PC-3 (cell line): ENCODE results near the gene TRIM33. TPM values are rescaled to one million over a fixed set of nuclear protein-coding genes. Genes with fewer than 3 reads are reported as not detected.
"Not testable (repeated sequence)": the region's sequence is repeated elsewhere in the genome, so short reads cannot be mapped to it uniquely, and the experiment has no call there.

ENCODE experiments used
- ATAC-seq: fragments of 200-7000 bp; cut with Tn5 transposase; 2 replicates; pipeline ENCODE4 v1.9.1; 2020; ENCODE audit warnings: mild to moderate bottlenecking, moderate library complexity
- BruUV-seq: library from RNA; stranded (reverse); fragments of 400-500 nt; replicated peaks from 2 replicates; lab custom pipeline; 2021; lab: Mats Ljungman, UMichigan
- CTCF ChIA-PET: fragments of 300-600 bp; sonication (Branson Sonifier 250); formaldehyde crosslinking; loops from one replicate; lab custom pipeline; 2022; ENCODE audit warnings: antibody characterized with exemption; lab: Charles Lee
- POLR2A ChIA-PET: fragments of 300-600 bp; sonication (Branson Sonifier 250); formaldehyde crosslinking; loops from one replicate; lab custom pipeline; 2022; ENCODE audit warnings: antibody characterized with exemption; ENCODE audit not compliant: unreplicated experiment; lab: Charles Lee
- DNase-seq: peaks from one replicate; pipeline ENCODE4 v3.0.0-alpha.2; 2015
- H2AFZ ChIP-seq: fragments of 300-600 bp; sonication (generic); 2 replicates; pipeline ENCODE4 v1.6.0; 2016; ENCODE audit warnings: antibody characterized with exemption, low read length
- H3F3A ChIP-seq: fragments of 300-600 bp; sonication (generic); one replicate; pipeline ENCODE4 v1.6.0; 2017; ENCODE audit warnings: antibody characterized with exemption, low read length, control low read depth, mild to moderate bottlenecking; ENCODE audit not compliant: unreplicated experiment
- H3K27ac ChIP-seq: fragments of 300-600 bp; sonication (generic); 2 replicates; pipeline ENCODE4 v1.5.1; 2016; ENCODE audit warnings: mild to moderate bottlenecking, low read length
- H3K27me3 ChIP-seq: fragments of 300-600 bp; sonication (generic); 2 replicates; pipeline ENCODE4 v1.6.1; 2016; ENCODE audit warnings: low read length, mixed read lengths
- H3K36me3 ChIP-seq: fragments of 300-600 bp; sonication (generic); 2 replicates; pipeline ENCODE4 v1.6.1; 2016; ENCODE audit warnings: low read depth, mixed run types, low read length, mixed read lengths
- H3K4me1 ChIP-seq: fragments of 300-600 bp; sonication (generic); 2 replicates; pipeline ENCODE4 v1.5.1; 2016; ENCODE audit warnings: low read length; ENCODE audit not compliant: insufficient read depth
- H3K4me2 ChIP-seq: fragments of 300-600 bp; sonication (generic); 2 replicates; pipeline ENCODE4 v1.6.0; 2016; ENCODE audit warnings: low read length
- H3K4me3 ChIP-seq: fragments of 300-600 bp; sonication (generic); 2 replicates; pipeline ENCODE4 v1.5.1; 2016; ENCODE audit warnings: mild to moderate bottlenecking, low read length, mixed read lengths
- H3K79me2 ChIP-seq: fragments of 300-600 bp; sonication (generic); 2 replicates; pipeline ENCODE4 v1.6.1; 2017; ENCODE audit warnings: low read length, mixed read lengths
- H3K9ac ChIP-seq: fragments of 300-600 bp; sonication (generic); 2 replicates; pipeline ENCODE4 v1.6.0; 2016; ENCODE audit warnings: mild to moderate bottlenecking, low read length
- H3K9me2 ChIP-seq: fragments of 300-600 bp; sonication (generic); replicated peaks from 2 replicates; pipeline ENCODE4 v1.6.1; 2016; ENCODE audit warnings: mixed run types, low read length, mixed read lengths
- H3K9me3 ChIP-seq: fragments of 300-600 bp; sonication (generic); 2 replicates; pipeline ENCODE4 v1.6.1; 2016; ENCODE audit warnings: low read length, mixed read lengths
- H4K20me1 ChIP-seq: fragments of 300-600 bp; sonication (generic); 2 replicates; pipeline ENCODE4 v1.6.1; 2016; ENCODE audit warnings: low read length, mixed read lengths
- EZH2 ChIP-seq: fragments of 300-600 bp; sonication (generic); IDR thresholded peaks from one replicate; pipeline ENCODE4 v1.6.1; 2017; ENCODE audit warnings: antibody characterized with exemption, mild to moderate bottlenecking, low read length; ENCODE audit not compliant: unreplicated experiment
- EZH2phosphoT487 ChIP-seq: fragments of 300-600 bp; sonication (generic); IDR thresholded peaks from 2 replicates; pipeline ENCODE4 v1.6.1; 2018; ENCODE audit warnings: mild to moderate bottlenecking, antibody characterized with exemption, low read length, borderline replicate concordance
- intact Hi-C: fragments of 100-400 bp; cut with micrococcal nuclease; formaldehyde crosslinking; loops from 2 replicates; pipeline ENCODE4 v1.9.0; 2023
- total RNA-seq: library from RNA; depleted of rRNA; stranded (reverse); fragments of >200 nt; gene quantifications from 2 replicates; pipeline ENCODE4 v1.2.3, GENCODE V29; 2014
- TF ChIP-seq, protein P1 (sequence below): fragments of 300-600 bp; sonication (generic); conservative IDR thresholded peaks from 2 replicates; pipeline ENCODE4 v1.5.1; 2017; ENCODE audit warnings: antibody characterized with exemption, low read depth, mild to moderate bottlenecking, low read length

TRIM33 gene
- total RNA-seq, 1 experiment from 2014 or later, result 36.7 TPM

GRCh38 chr1:114369930-114370329 lies 141.1 kb downstream of the TRIM33 start:
- POLR2A ChIA-PET, result no interaction called here
- no peak for DNase-seq
- no peak for TF ChIP-seq EZH2
- TF ChIP-seq, protein P1, sequence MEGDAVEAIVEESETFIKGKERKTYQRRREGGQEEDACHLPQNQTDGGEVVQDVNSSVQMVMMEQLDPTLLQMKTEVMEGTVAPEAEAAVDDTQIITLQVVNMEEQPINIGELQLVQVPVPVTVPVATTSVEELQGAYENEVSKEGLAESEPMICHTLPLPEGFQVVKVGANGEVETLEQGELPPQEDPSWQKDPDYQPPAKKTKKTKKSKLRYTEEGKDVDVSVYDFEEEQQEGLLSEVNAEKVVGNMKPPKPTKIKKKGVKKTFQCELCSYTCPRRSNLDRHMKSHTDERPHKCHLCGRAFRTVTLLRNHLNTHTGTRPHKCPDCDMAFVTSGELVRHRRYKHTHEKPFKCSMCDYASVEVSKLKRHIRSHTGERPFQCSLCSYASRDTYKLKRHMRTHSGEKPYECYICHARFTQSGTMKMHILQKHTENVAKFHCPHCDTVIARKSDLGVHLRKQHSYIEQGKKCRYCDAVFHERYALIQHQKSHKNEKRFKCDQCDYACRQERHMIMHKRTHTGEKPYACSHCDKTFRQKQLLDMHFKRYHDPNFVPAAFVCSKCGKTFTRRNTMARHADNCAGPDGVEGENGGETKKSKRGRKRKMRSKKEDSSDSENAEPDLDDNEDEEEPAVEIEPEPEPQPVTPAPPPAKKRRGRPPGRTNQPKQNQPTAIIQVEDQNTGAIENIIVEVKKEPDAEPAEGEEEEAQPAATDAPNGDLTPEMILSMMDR, result no peak
- H3K4me2 ChIP-seq, result no peak overlapping the region
- no peak overlapping the region for H3K27ac ChIP-seq
- H3K9me3 ChIP-seq, result no peaks in the 10 kb centered on the region
- CTCF ChIA-PET, result no interaction called here
- no peaks in the 10 kb centered on the region for H3K79me2 ChIP-seq
- H3K27me3 ChIP-seq, result no peaks in the 10 kb centered on the region
- no TSS peak for BruUV-seq
- intact Hi-C loops, result no loop called here
- H3K9me2 ChIP-seq, result no peaks in the 10 kb centered on the region
- H3K4me3 ChIP-seq, result no peak overlapping the region
- H3F3A ChIP-seq, result no peaks in the 10 kb centered on the region
- no peaks in the 10 kb centered on the region for H3K4me1 ChIP-seq
- no peak overlapping the region for H2AFZ ChIP-seq
- no peaks in the 10 kb centered on the region for H4K20me1 ChIP-seq
- H3K9ac ChIP-seq, result no peak overlapping the region
- ATAC-seq, result no peak
- no peaks in the 10 kb centered on the region for H3K36me3 ChIP-seq

GRCh38 chr1:114369266-114369919 lies 141.6 kb downstream of the TRIM33 start:
- POLR2A ChIA-PET, H3K27me3 ChIP-seq, H3K27ac ChIP-seq, H3K4me2 ChIP-seq, intact Hi-C loops, H3K4me1 ChIP-seq, BruUV-seq, H3K4me3 ChIP-seq, H4K20me1 ChIP-seq, ATAC-seq, H3K36me3 ChIP-seq, H3K9me2 ChIP-seq, H2AFZ ChIP-seq, H3F3A ChIP-seq, H3K9ac ChIP-seq, CTCF ChIA-PET, H3K79me2 ChIP-seq, DNase-seq, H3K9me3 ChIP-seq: not testable (repeated sequence)

- no peaks in the 10 kb centered on the region for H3F3A ChIP-seq
- TF ChIP-seq EZH2, result no peak
- no peak for TF ChIP-seq EZH2phosphoT487
- TF ChIP-seq, protein P1, result no peak
- no peak overlapping the region for H3K27ac ChIP-seq
- no peaks in the 10 kb centered on the region for H3K27me3 ChIP-seq
- ChIA-PET POLR2A (no interaction called here), CTCF (no interaction called here)
- H2AFZ ChIP-seq, result no peak overlapping the region
- no peaks in the 10 kb centered on the region for H3K79me2 ChIP-seq
- no peaks in the 10 kb centered on the region for H4K20me1 ChIP-seq
- H3K4me2 ChIP-seq, result no peak overlapping the region
- H3K4me1 ChIP-seq, result no peaks in the 10 kb centered on the region
- H3K4me3 ChIP-seq, result no peak overlapping the region
- BruUV-seq, result no TSS peak
- no peaks in the 10 kb centered on the region for H3K9me3 ChIP-seq
- no peaks in the 10 kb centered on the region for H3K36me3 ChIP-seq
- intact Hi-C loops, result no loop called here
- H3K9me2 ChIP-seq, result no peaks in the 10 kb centered on the region
- DNase-seq, result no peak
- no peak for ATAC-seq
- no peak overlapping the region for H3K9ac ChIP-seq
Observed at GRCh38 chr1:114368560-114369255, 142.3 kb downstream of the TRIM33 start.
